Transverse colon (tissue), 4 donors: ENCODE measurements around the gene SLX1B. TPM values are rescaled to one million over a fixed set of nuclear protein-coding genes. Genes with fewer than 3 reads are reported as not detected.
"Not testable (repeated sequence)": the region's sequence is repeated elsewhere in the genome, so short reads cannot be mapped to it uniquely, and the experiment has no call there.

Source experiments
- DNase-seq: peaks from one replicate; pipeline ENCODE4 v3.0.0-alpha.2; 2019
- H3K27ac ChIP-seq, 4 donors: fragments of 200-600 bp; sonication (generic); 2 replicates each; pipeline ENCODE4 v1.5.1; 2016 to 2018; ENCODE audit warnings: inconsistent platforms in 4 of 4
- H3K27me3 ChIP-seq: fragments of 200-600 bp; sonication (generic); 2 replicates; pipeline ENCODE4 v1.5.1; 2017; ENCODE audit warnings: inconsistent platforms
- H3K36me3 ChIP-seq, 4 donors: fragments of 200-600 bp; sonication (generic); 2 replicates each; pipeline ENCODE4 v1.5.1; 2017 to 2019; ENCODE audit warnings: inconsistent platforms in 4 of 4
- H3K4me1 ChIP-seq, 4 donors: fragments of 200-600 bp; sonication (generic); 2 replicates each; pipeline ENCODE4 v1.5.1; 2017 to 2020; ENCODE audit warnings: inconsistent platforms in 4 of 4
- H3K4me3 ChIP-seq, 4 donors: fragments of 200-600 bp; sonication (generic); 1 replicate in 1 of 4; 2 replicates in 3 of 4; pipeline versions ENCODE4 v1.5.1 to v1.6.1; 2017 to 2019; ENCODE audit warnings: inconsistent platforms in 4 of 4
- H3K9me3 ChIP-seq, 2 donors: fragments of 200-600 bp; sonication (generic); 2 replicates each; pipeline ENCODE4 v1.5.1; 2017 to 2019; ENCODE audit warnings: inconsistent platforms in 2 of 2
- WGBS, 2 donors: methylation state at CpG; one replicate each; pipeline ENCODE4 v1.1.5; 2018; ENCODE audit warnings: low coverage in 1 of 2; 5-methylcytosine and 5-hydroxymethylcytosine counted together
- in situ Hi-C, 4 donors: fragments of 200-750 bp; cut with MboI; loops; one replicate each; pipeline versions ENCODE4 v1.15.0 to v1.15.1; 2017; ENCODE audit warnings: low sequenced_read_pairs in 3 of 4, low pct_ligation_motif_present in 1 of 4, low pct_unique_long_range_greater_than_20kb in 1 of 4
- intact Hi-C: fragments of 100-400 bp; cut with DNase I; formaldehyde crosslinking; loops from one replicate; pipeline ENCODE4 v1.15.1; 2023; ENCODE audit warnings: low total_unique reads
- small RNA-seq, 4 donors: library from RNA; depleted of rRNA; stranded (forward); fragments of <200 nt; gene quantifications; one replicate each; pipeline ENCODE3, GENCODE V24; 2016
- total RNA-seq, 4 donors: library from RNA; depleted of rRNA; stranded (reverse); fragments of >200 nt; gene quantifications; one replicate each; pipeline ENCODE4 v1.1.0, GENCODE V29; 2016

SLX1B gene
- total RNA-seq, 4 donors from 2014 or later, result 3.4 to 34.0 (median 15.1) TPM; not detected in 1

GRCh38 chr16:29466904-29467303 is 12.6 kb downstream of the SLX1B start:
- H3K9me3 ChIP-seq, H3K4me3 ChIP-seq, intact Hi-C loops, H3K27me3 ChIP-seq, DNase-seq, H3K4me1 ChIP-seq, H3K27ac ChIP-seq, H3K36me3 ChIP-seq, in situ Hi-C loops: not testable (repeated sequence)
- no CpG with 5 or more reads among the region's 33 CpGs for WGBS, 2 donors

- H3K4me3 ChIP-seq, H3K9me3 ChIP-seq, DNase-seq, H3K4me1 ChIP-seq, in situ Hi-C loops, H3K27ac ChIP-seq, intact Hi-C loops, H3K36me3 ChIP-seq, H3K27me3 ChIP-seq: not testable (repeated sequence)
- WGBS, 2 donors, result no CpG with 5 or more reads among the region's 10 CpGs
Observed at GRCh38 chr16:29467654-29468366, 13.5 kb downstream of the SLX1B start.

DNA sequence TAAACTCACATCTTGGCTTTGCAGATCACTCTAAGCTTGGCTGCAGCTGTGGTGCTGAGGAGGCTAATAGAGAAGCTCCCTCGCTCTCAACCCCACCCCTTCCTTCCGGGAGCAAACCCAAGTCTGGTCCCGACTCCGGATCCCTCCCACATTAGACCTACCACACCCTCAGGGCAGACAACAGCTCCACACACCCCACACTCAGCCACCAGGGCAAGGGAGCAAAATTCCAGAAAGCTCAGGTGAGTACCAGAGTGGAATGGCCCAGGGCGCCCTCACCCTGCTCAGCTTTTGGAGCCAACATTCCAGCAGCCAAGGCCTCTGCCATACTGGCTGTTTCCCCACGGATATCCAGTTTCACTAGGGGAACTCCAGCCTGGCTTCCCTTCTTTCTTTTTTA is 15.3 kb downstream of the SLX1B start:
- H3K36me3 ChIP-seq, in situ Hi-C loops, H3K9me3 ChIP-seq, H3K27me3 ChIP-seq, H3K4me1 ChIP-seq, intact Hi-C loops: not testable (repeated sequence)
- peak; percentile 78 for DNase-seq
- WGBS, 2 donors, result 14 to 17% methylated on average over 1 to 6 of the region's 6 CpGs
- H3K27ac ChIP-seq, result peak overlapping the region; percentile 59 to 70 (median 64)
- H3K4me3 ChIP-seq, result peak overlapping the region in 1 of 4 donors; percentile 10

DNA sequence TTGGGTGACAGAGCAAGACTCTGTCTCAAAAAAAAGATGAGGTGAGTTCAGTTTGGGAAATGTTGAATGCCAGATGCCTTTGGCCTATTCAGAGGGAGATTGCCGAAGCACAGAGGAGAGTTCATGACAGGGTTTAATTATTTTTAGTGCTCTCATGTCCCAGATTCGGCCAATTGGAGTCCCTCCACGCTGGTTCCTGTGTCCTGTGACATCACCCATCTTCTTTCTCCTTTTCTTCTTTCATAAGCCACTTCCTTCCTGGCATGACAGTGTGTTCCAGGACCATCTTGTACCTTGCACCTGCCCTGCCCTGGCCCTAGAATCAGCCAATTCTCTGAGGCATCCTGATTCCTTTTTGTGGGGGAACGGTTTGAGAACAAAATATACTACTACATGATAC is 17.7 kb downstream of the SLX1B start:
- H3K9me3 ChIP-seq, H3K27me3 ChIP-seq, H3K4me3 ChIP-seq, H3K4me1 ChIP-seq, H3K36me3 ChIP-seq, DNase-seq, intact Hi-C loops, H3K27ac ChIP-seq, in situ Hi-C loops: not testable (repeated sequence)
- WGBS, 2 donors, result no CpG with 5 or more reads among the region's 4 CpGs

DNA sequence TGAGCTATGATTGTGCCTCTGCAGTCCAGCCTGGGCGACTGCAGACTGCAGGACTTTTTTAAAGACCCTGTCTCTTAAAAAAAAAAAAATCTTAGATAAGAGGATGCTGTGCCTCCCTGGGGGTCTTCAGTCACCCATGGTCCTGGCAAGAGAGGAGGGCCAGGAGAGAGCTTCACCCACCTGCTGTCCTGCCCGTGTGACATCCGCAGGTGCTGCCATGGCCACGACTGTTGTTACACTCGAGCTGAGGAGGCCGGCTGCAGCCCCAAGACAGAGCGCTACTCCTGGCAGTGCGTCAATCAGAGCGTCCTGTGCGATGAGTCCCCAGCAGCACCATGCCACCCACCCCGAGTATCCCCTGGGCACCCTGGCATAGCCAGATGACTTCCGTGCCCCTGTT is 27.9 kb downstream of the SLX1B start:
- intact Hi-C loops, result not testable (repeated sequence)

GRCh38 chr16:29506308-29506707 is 52.0 kb downstream of the SLX1B start, which contains the start of gene NPIPB12:
Gene NPIPB12 (minus strand): TSS chr16:29506408.
- in situ Hi-C loops, H3K27me3 ChIP-seq, DNase-seq, intact Hi-C loops, H3K4me3 ChIP-seq, H3K4me1 ChIP-seq, H3K27ac ChIP-seq, H3K36me3 ChIP-seq, H3K9me3 ChIP-seq: not testable (repeated sequence)
- no CpG with 5 or more reads among the region's 6 CpGs for WGBS, 2 donors

More for the DNA sequence above, 27.9 kb downstream of the SLX1B start:
- WGBS, 2 donors, result 87% methylated on average over 3 of the region's 12 CpGs; no CpG with 5 or more reads in 1 of the 2 donors
- H3K36me3 ChIP-seq, H3K4me3 ChIP-seq, H3K27me3 ChIP-seq, H3K9me3 ChIP-seq, in situ Hi-C loops, H3K27ac ChIP-seq, H3K4me1 ChIP-seq, DNase-seq: not testable (repeated sequence)

Small RNA genes within 50 kb of the gene (small RNA-seq; reads per million reads assigned to genes)
- 0 reads per million in 4 donors for gene AC133555.2

Other genes with a start within 250 kb of the SLX1B start
- gene NPIPB11, start 47.8 kb upstream of the SLX1B start, total RNA-seq, result 10 to 100 TPM in 1 of 4 donors, 1 to 10 TPM in 2, under 1 TPM in 1; 0.75 to 16.7 (median 4.0) TPM
- 10 to 100 TPM in 3 of 4 donors, 1 to 10 TPM in 1; 7.4 to 28.9 (median 21.9) TPM for gene BOLA2, start 182 bp upstream of the SLX1B start, total RNA-seq
- gene SULT1A4, start 5.4 kb downstream of the SLX1B start, total RNA-seq, result 10 to 100 TPM in 2 of 4 donors, not detected in 2; 40.2 to 74.5 TPM
- gene NPIPB12, start 51.9 kb downstream of the SLX1B start, total RNA-seq, result 100 to 1,000 TPM in 3 of 4 donors, 10 to 100 TPM in 1; 85.2 to 411 (median 186) TPM
- gene SPN, start 208.7 kb downstream of the SLX1B start, total RNA-seq, result 1 to 10 TPM in 2 of 4 donors, under 1 TPM in 2; 0.20 to 3.7 (median 1.1) TPM
- gene QPRT, start 224.6 kb downstream of the SLX1B start, total RNA-seq, result 10 to 100 TPM; 14.3 to 65.8 (median 26.3) TPM